SJCRH30 (cell line): ENCODE results near the gene ADGRG3. TPM values are rescaled to one million over a fixed set of nuclear protein-coding genes. Genes with fewer than 3 reads are reported as not detected.

Experiments
- total RNA-seq: library from RNA; depleted of rRNA; stranded (reverse); fragments of >200 nt; shearing (Covaris generic); gene quantifications from 2 replicates; pipeline ENCODE4 v1.2.3, GENCODE V29; 2014; rRNA removed

ADGRG3 gene
- total RNA-seq, 1 experiment from 2014 or later, result not detected

Other genes starting within 250 kb of the ADGRG3 start
- 84.8 and 90.5 TPM in 2 replicates for gene CIAPIN1, start 220.9 kb upstream of the ADGRG3 start, total RNA-seq
- gene COQ9, start 220.8 kb upstream of the ADGRG3 start, total RNA-seq, result 54.9 and 58.6 TPM in 2 replicates
- 151 and 156 TPM in 2 replicates for gene POLR2C, start 205.6 kb upstream of the ADGRG3 start, total RNA-seq
- 10.4 and 13.0 TPM in 2 replicates for gene DOK4, start 181.8 kb upstream of the ADGRG3 start, total RNA-seq
- 9.7 and 11.1 TPM in 2 replicates for gene CCDC102A, start 131.7 kb upstream of the ADGRG3 start, total RNA-seq
- gene ADGRG5, start 125.7 kb upstream of the ADGRG3 start, total RNA-seq, result not detected in 2 replicates
- gene ADGRG1, start 39.7 kb upstream of the ADGRG3 start, total RNA-seq, result 0.32 and 0.53 TPM in 2 replicates
- gene DRC7, start 26.5 kb downstream of the ADGRG3 start, total RNA-seq, result not detected in 2 replicates
- gene KATNB1, start 67.5 kb downstream of the ADGRG3 start, total RNA-seq, result 35.2 and 38.9 TPM in 2 replicates
- 11.4 and 11.8 TPM in 2 replicates for gene KIFC3, start 134.2 kb downstream of the ADGRG3 start, total RNA-seq